OCI-LY7 (cell line): ENCODE data around the gene ANKMY1.

Experiments
- CTCF ChIP-seq: fragments of 200-600 bp; sonication (generic); conservative IDR thresholded peaks from 2 replicates; pipeline ENCODE4 v1.5.1; 2014; ENCODE audit warnings: mild to moderate bottlenecking, antibody characterized with exemption, low read length, moderate library complexity, mixed read lengths
- EZH2phosphoT487 ChIP-seq: fragments of 200-600 bp; sonication (generic); IDR thresholded peaks from 2 replicates; pipeline ENCODE4 v1.6.1; 2018; ENCODE audit warnings: low read depth, borderline replicate concordance, mild to moderate bottlenecking, mixed run types, antibody characterized with exemption, low read length, moderate library complexity, mixed read lengths

- TF ChIP-seq CTCF: no peak
- no peak for TF ChIP-seq EZH2phosphoT487
Measured at GRCh38 chr2:240574386-240575100, 16.8 kb upstream of the ANKMY1 start.
